ENCODE measurements around the gene TMEM130. TPM values are rescaled to one million over a fixed set of nuclear protein-coding genes. Genes with fewer than 3 reads are reported as not detected.
"Not testable (repeated sequence)": the region's sequence is repeated elsewhere in the genome, so short reads cannot be mapped to it uniquely, and the experiment has no call there.

The TMEM130 gene
- total RNA-seq, 1 donor from 2014 or later, result 0.29 TPM

DNA sequence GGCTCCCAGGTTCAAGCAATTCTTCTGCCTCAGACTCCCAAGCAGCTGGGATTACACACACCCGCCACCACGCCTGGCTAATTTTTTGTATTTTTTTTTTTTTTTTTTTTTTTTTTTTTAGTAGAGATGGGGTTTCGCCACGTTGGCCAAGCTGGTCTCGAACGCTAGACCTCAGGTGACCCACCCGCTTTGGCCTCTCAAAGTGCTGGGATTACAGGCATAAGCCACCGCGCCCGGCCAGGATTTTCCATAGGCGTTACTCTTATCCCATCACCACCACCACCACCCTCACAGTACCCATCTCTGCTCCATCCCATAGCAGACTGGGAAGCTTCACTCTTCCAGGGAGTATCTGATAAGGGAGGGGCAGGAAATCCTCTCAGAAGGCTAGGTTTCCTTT is 3.8 kb upstream of the TMEM130 start:
- H3K4me3 Mint-ChIP-seq; DNase-seq (ENCODE audit: low spot score): not testable (repeated sequence)

DNA sequence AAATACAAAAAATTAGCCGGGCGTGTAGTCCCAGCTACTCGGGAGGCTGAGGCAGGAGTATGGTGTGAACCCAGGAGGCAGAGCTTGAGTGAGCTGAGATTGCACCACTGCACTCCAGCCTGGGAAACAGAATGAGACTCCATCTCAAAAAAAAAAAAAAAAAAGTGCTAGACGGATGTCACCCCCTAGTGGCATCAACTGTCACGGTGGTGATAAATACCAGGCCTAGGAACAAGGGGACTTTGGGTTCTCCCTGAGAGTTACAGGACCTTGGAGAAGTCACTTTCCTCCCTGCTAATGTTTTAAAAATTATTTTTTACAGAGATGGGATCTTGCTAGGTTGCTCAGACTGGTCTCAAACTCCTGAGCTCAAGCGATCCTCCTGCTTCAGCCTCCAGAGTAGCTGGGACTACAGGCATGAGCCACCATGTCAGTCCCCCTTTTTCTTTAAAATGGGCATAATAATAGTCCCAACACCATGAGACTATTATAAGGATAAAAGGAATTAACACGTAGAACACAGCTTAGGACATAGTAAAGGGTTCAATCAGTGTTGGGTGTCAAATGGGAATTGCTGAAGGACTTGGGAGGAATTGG is 2.6 kb upstream of the TMEM130 start:
- H3K4me1 Mint-ChIP-seq (ENCODE audit: low read depth), result no peaks in the 10 kb centered on the region
- no peaks in the 10 kb centered on the region for H3K9me3 Mint-ChIP-seq
- H3K27ac Mint-ChIP-seq, result no peak overlapping the region
- peaks cover 30% of the 10 kb centered on the region for H3K27me3 Mint-ChIP-seq (ENCODE audit: insufficient read depth)
- intact Hi-C loops (cut with micrococcal nuclease), result loop anchor here (1.0 to 10.0 kb wide), 2 partner anchors 41 to 998 kb away; partner anchors contain the start of gene ASNS
- no peaks in the 10 kb centered on the region for H3K36me3 Mint-ChIP-seq (ENCODE audit: low read depth)
- no peak overlapping the region for H3K4me3 Mint-ChIP-seq
- no peak for DNase-seq (ENCODE audit: low spot score)

More for the DNA sequence above, 3.8 kb upstream of the TMEM130 start:
- not testable (repeated sequence) for H3K27ac Mint-ChIP-seq; H3K4me1 Mint-ChIP-seq (ENCODE audit: low read depth); H3K9me3 Mint-ChIP-seq; H3K36me3 Mint-ChIP-seq (ENCODE audit: low read depth)
- peaks cover 22% of the 10 kb centered on the region for H3K27me3 Mint-ChIP-seq (ENCODE audit: insufficient read depth)
- intact Hi-C loops (cut with micrococcal nuclease), result loop anchor here (10.0 kb wide), 1 partner anchor 999 kb away; the partner anchor contains the start of gene ASNS

GRCh38 chr7:98870807-98871491 is 1.1 kb upstream of the TMEM130 start:
- Mint-ChIP-seq H3K27ac (no peak overlapping the region), H3K9me3 (no peaks in the 10 kb centered on the region), H3K27me3 (ENCODE audit: insufficient read depth) (peaks cover 39% of the 10 kb centered on the region), H3K4me3 (peak overlapping the region; percentile 80), H3K36me3 (ENCODE audit: low read depth) (no peaks in the 10 kb centered on the region), H3K4me1 (ENCODE audit: low read depth) (no peaks in the 10 kb centered on the region)
- intact Hi-C loops (cut with micrococcal nuclease), result loop anchor here (1.0 to 10.0 kb wide), 3 partner anchors 7 to 996 kb away; partner anchors contain the start of genes ASNS, BRI3 and TRRAP
- no peak for DNase-seq (ENCODE audit: low spot score)

DNA sequence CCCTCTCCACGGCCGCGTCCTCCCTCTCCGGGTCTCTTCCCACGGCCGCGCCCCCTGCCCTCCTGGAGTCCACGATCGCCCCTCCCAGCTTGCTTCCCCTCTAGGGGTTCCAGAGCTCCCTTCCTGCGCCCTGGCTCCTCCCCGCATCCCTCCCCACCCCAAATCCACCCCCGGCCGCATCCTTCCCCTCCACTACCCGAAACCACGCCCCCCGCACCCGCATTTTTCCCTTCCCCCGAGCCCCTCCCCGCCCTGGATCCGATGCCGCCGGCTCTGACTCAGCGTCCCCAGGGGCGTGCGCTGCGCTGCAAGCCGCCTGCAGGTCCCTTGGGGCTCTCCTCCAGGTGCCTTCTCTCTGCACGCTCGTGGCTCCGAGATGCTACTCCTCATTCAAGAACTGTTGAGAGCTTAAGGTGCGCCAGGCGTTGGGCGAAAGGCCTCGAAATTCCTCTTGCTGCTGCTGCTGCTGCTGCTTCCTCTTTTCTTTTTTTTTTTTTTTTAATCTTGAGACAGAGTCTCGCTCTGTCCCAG is 372 bp upstream of the TMEM130 start:
- peak overlapping the region; percentile 80 for H3K4me3 Mint-ChIP-seq
- peaks cover 37% of the 10 kb centered on the region for H3K27me3 Mint-ChIP-seq (ENCODE audit: insufficient read depth)
- intact Hi-C loops (cut with micrococcal nuclease), result loop anchor here (1.0 to 10.0 kb wide), 3 partner anchors 8 to 995 kb away; partner anchors contain the start of genes ASNS, BRI3 and TRRAP
- H3K27ac Mint-ChIP-seq, result no peak overlapping the region
- H3K4me1 Mint-ChIP-seq (ENCODE audit: low read depth), result no peaks in the 10 kb centered on the region
- H3K9me3 Mint-ChIP-seq, result no peaks in the 10 kb centered on the region
- H3K36me3 Mint-ChIP-seq (ENCODE audit: low read depth), result no peaks in the 10 kb centered on the region
- peak; percentile 48 for DNase-seq (ENCODE audit: low spot score)

- peak overlapping the region; percentile 26 for H3K4me3 Mint-ChIP-seq
- no peaks in the 10 kb centered on the region for H3K9me3 Mint-ChIP-seq
- H3K36me3 Mint-ChIP-seq (ENCODE audit: low read depth), result no peaks in the 10 kb centered on the region
- no peak for DNase-seq (ENCODE audit: low spot score)
- H3K4me1 Mint-ChIP-seq (ENCODE audit: low read depth), result no peaks in the 10 kb centered on the region
- H3K27me3 Mint-ChIP-seq (ENCODE audit: insufficient read depth), result peaks cover 34% of the 10 kb centered on the region
- no peak overlapping the region for H3K27ac Mint-ChIP-seq
- intact Hi-C loops (cut with micrococcal nuclease), result no loop called here
Observed at GRCh38 chr7:98869027-98869596, 702 bp downstream of the TMEM130 start.

- Mint-ChIP-seq H3K4me1 (ENCODE audit: low read depth) (no peaks in the 10 kb centered on the region), H3K36me3 (ENCODE audit: low read depth) (no peaks in the 10 kb centered on the region), H3K27ac (no peak overlapping the region), H3K9me3 (no peaks in the 10 kb centered on the region), H3K27me3 (ENCODE audit: insufficient read depth) (peaks cover 35% of the 10 kb centered on the region), H3K4me3 (peak overlapping the region; percentile 11)
- DNase-seq (ENCODE audit: low spot score), result no peak
- intact Hi-C loops (cut with micrococcal nuclease), result no loop called here
Observed at GRCh38 chr7:98868450-98868849, 1.4 kb downstream of the TMEM130 start.

GRCh38 chr7:98866765-98867164 is 3.0 kb downstream of the TMEM130 start:
- Mint-ChIP-seq H3K4me3 (no peak overlapping the region), H3K27ac (no peak overlapping the region), H3K36me3 (ENCODE audit: low read depth) (no peaks in the 10 kb centered on the region), H3K4me1 (ENCODE audit: low read depth) (no peaks in the 10 kb centered on the region), H3K9me3 (no peaks in the 10 kb centered on the region), H3K27me3 (ENCODE audit: insufficient read depth) (peaks cover 38% of the 10 kb centered on the region)
- intact Hi-C loops (cut with micrococcal nuclease), result no loop called here
- no peak for DNase-seq (ENCODE audit: low spot score)

DNA sequence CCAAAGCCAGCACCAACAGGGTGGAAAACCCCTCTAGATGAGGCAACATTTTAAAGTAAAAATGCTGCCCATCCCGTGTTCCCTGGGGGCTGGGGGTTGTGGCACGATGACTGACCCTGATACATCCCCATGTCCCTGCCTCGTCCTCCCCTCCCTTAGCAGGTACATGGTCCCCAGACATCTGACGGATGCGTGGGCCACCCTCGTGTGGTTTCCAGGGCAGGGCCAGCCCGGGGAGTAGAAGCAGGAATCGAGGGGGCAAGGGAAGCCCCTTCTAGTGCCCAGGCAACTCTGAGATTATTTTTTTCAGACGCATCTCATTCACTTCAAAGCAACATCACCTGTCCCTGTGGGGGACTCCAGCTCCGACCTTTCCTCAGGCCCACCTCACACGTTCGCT is 3.5 kb downstream of the TMEM130 start:
- Mint-ChIP-seq H3K36me3 (ENCODE audit: low read depth) (no peaks in the 10 kb centered on the region), H3K9me3 (no peaks in the 10 kb centered on the region), H3K27ac (no peak overlapping the region), H3K4me1 (ENCODE audit: low read depth) (no peaks in the 10 kb centered on the region), H3K4me3 (no peak overlapping the region), H3K27me3 (ENCODE audit: insufficient read depth) (peaks cover 38% of the 10 kb centered on the region)
- no peak for DNase-seq (ENCODE audit: low spot score)
- intact Hi-C loops (cut with micrococcal nuclease), result no loop called here

DNA sequence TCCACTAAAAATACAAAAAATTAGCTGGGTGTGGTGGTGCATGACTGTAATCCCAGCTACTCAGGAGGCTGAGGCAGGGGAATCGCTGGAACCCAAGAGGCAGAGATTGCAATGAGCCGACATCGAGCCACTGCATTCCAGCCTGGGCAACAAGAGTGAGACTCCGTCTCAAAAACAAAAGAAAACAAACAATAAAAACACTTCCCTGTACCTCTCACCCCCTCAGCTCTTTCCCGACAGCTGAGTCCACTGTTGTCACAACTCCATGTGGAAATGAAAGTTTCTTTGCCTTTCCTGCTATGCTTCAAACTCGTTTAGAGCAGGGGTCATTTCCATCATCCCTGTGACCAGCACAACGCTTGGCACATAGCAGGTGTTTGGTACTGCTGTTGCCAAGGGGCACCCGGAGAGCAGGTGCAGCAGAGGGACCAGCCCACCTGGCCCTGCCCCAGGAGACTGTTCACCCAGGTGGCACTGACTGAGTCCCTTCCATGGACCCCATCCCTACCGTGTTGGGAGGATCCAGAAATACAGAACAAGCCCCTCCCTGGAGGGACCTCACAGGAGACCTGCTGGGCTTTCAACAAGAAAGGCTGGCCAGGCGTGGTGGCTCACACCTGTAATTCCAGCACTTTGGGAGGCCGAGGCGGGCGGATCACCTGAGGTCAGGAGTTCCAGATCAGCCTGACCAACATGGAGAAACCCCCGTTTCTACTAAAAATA is 4.9 kb downstream of the TMEM130 start:
- intact Hi-C loops (cut with micrococcal nuclease), result no loop called here
- Mint-ChIP-seq H3K27ac (no peak overlapping the region), H3K4me1 (ENCODE audit: low read depth) (no peaks in the 10 kb centered on the region)

DNA sequence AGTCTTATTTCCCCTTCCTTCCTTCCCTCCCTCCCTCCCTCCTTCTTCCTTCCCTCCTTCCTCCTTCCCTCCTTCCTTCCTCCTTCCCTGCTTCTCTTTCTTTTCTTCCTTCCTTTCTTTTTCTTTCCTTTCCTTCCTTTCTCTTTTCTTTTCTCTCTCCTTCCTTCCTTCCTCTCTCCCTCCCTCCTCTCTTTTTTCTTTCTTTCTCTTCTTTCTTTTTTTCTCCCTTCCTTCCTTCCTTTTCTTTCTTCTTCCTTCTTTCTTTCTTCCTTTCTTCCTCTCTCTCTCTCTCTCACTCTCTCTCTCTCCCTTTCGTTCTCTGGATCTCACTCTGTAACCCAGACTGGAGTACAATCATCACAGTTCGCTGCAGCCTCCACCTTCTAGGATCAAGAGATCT is 6.2 kb downstream of the TMEM130 start:
- H3K4me3 Mint-ChIP-seq, result no peak overlapping the region
- no peaks in the 10 kb centered on the region for H3K4me1 Mint-ChIP-seq (ENCODE audit: low read depth)
- no peaks in the 10 kb centered on the region for H3K36me3 Mint-ChIP-seq (ENCODE audit: low read depth)
- H3K27ac Mint-ChIP-seq, result no peak overlapping the region
- H3K9me3 Mint-ChIP-seq, result no peaks in the 10 kb centered on the region
- intact Hi-C loops (cut with micrococcal nuclease), result no loop called here
- DNase-seq (ENCODE audit: low spot score), result no peak
- H3K27me3 Mint-ChIP-seq (ENCODE audit: insufficient read depth), result peaks cover 32% of the 10 kb centered on the region

More for the DNA sequence above, 4.9 kb downstream of the TMEM130 start:
- Mint-ChIP-seq H3K36me3 (ENCODE audit: low read depth) (no peaks in the 10 kb centered on the region), H3K9me3 (no peaks in the 10 kb centered on the region), H3K27me3 (ENCODE audit: insufficient read depth) (peaks cover 35% of the 10 kb centered on the region), H3K4me3 (no peak overlapping the region)
- DNase-seq (ENCODE audit: low spot score), result no peak

GRCh38 chr7:98862716-98863420 is 6.9 kb downstream of the TMEM130 start:
- Mint-ChIP-seq H3K9me3 (no peaks in the 10 kb centered on the region), H3K36me3 (ENCODE audit: low read depth) (no peaks in the 10 kb centered on the region), H3K4me3 (no peak overlapping the region), H3K4me1 (ENCODE audit: low read depth) (no peaks in the 10 kb centered on the region), H3K27ac (no peak overlapping the region), H3K27me3 (ENCODE audit: insufficient read depth) (peaks cover 25% of the 10 kb centered on the region)
- no peak for DNase-seq (ENCODE audit: low spot score)
- intact Hi-C loops (cut with micrococcal nuclease), result no loop called here

DNA sequence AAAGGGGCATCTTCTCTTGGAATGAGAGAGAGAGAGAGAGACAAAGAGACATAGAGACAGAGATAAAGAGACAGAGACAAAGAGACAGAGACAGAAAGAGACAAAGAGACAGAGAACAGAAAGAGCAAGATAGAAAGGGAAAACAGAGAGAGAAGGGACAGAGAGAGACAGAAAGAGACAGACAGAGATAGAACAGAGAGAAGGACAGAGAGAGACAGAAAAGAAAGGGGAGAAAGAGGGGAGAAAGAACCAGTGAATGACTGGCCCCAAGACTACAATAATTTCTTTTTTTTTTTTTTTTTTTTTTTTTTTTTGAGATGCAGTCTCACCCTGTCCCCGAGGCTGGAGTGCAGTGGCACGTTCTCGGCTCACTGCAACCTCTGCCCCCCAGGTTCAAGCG is 7.6 kb downstream of the TMEM130 start:
- Mint-ChIP-seq H3K36me3 (ENCODE audit: low read depth) (no peaks in the 10 kb centered on the region), H3K27ac (no peak overlapping the region), H3K27me3 (ENCODE audit: insufficient read depth) (peaks cover 22% of the 10 kb centered on the region), H3K4me1 (ENCODE audit: low read depth) (no peaks in the 10 kb centered on the region), H3K9me3 (no peaks in the 10 kb centered on the region), H3K4me3 (no peak overlapping the region)
- DNase-seq (ENCODE audit: low spot score), result no peak
- intact Hi-C loops (cut with micrococcal nuclease), result no loop called here

Measured in activated T-helper 1 cell treated with anti-CD3 and anti-CD28 coated beads, Interleukin-12 subunit alpha, Interleukin-12 subunit beta, Interleukin-2, Interleukin-4 antibody, amounts not matched to agents 30 ng/mL and 10 ng/mL and 1 ng/mL, durations not matched to agents 14 hours and 24 hours and 36 hours (primary cell).